ENCODE measurements around the gene ENPP4.

- no peak for TF ChIP-seq POLR2A (IDR thresholded peaks at IDR 0.05; ENCODE audit: extremely low read depth, insufficient read length)
- no peak for TF ChIP-seq CTCF (IDR thresholded peaks at IDR 0.05; ENCODE audit: low read depth, low read length)
- no peak for TF ChIP-seq MYC (IDR thresholded peaks at IDR 0.05; ENCODE audit: low read depth, low read length)
- TF ChIP-seq, protein P1, sequence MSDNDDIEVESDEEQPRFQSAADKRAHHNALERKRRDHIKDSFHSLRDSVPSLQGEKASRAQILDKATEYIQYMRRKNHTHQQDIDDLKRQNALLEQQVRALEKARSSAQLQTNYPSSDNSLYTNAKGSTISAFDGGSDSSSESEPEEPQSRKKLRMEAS (IDR thresholded peaks at IDR 0.05; ENCODE audit: low read depth, low read length) = no peak
Observed at GRCh38 chr6:46104209-46104608, 25.6 kb upstream of the ENPP4 start.

Measured in NB4 (cell line).